ENCODE data around the gene LHPP. TPM values are rescaled to one million over a fixed set of nuclear protein-coding genes. Genes with fewer than 3 reads are reported as not detected.
A peak's percentile ranks its signal among the peaks of the same experiment; 100 is the strongest.

Gene LHPP
- total RNA-seq, 2 experiments from 2014 or later, result 7.8 to 8.2 TPM

- Mint-ChIP-seq H3K9me3 (no peaks in the 10 kb centered on the region), H3K4me3 (peak overlapping the region; percentile 3), H3K27me3 (no peaks in the 10 kb centered on the region), H3K36me3 (no peaks in the 10 kb centered on the region), H3K4me1 (peaks cover 72% of the 10 kb centered on the region), H3K27ac (no peak overlapping the region)
- DNase-seq, result peak; percentile 70
Measured at GRCh38 chr10:124650820-124651401, 189.3 kb downstream of the LHPP start.

- peaks cover 68% of the 10 kb centered on the region for H3K4me1 Mint-ChIP-seq
- H3K9me3 Mint-ChIP-seq, result no peaks in the 10 kb centered on the region
- H3K27me3 Mint-ChIP-seq, result no peaks in the 10 kb centered on the region
- no peak overlapping the region for H3K4me3 Mint-ChIP-seq
- DNase-seq, result no peak
- no peaks in the 10 kb centered on the region for H3K36me3 Mint-ChIP-seq
- no peak overlapping the region for H3K27ac Mint-ChIP-seq
Measured at GRCh38 chr10:124651402-124651891, 189.8 kb downstream of the LHPP start.

GRCh38 chr10:124652200-124652599, 190.6 kb downstream of the LHPP start:
- Mint-ChIP-seq H3K27ac (no peak overlapping the region), H3K9me3 (no peaks in the 10 kb centered on the region), H3K4me1 (peaks cover 62% of the 10 kb centered on the region)

GRCh38 chr10:124652701-124653100, 191.1 kb downstream of the LHPP start:
- Mint-ChIP-seq H3K9me3 (no peaks in the 10 kb centered on the region), H3K36me3 (no peaks in the 10 kb centered on the region), H3K27me3 (no peaks in the 10 kb centered on the region), H3K27ac (no peak overlapping the region), H3K4me3 (no peak overlapping the region), H3K4me1 (peaks cover 61% of the 10 kb centered on the region)
- DNase-seq, result no peak

More at GRCh38 chr10:124652200-124652599, 190.6 kb downstream of the LHPP start:
- no peak for DNase-seq
- no peak overlapping the region for H3K4me3 Mint-ChIP-seq
- H3K36me3 Mint-ChIP-seq, result no peaks in the 10 kb centered on the region
- H3K27me3 Mint-ChIP-seq, result no peaks in the 10 kb centered on the region

- Mint-ChIP-seq H3K36me3 (no peaks in the 10 kb centered on the region), H3K4me3 (no peak overlapping the region), H3K4me1 (peaks cover 61% of the 10 kb centered on the region), H3K9me3 (no peaks in the 10 kb centered on the region), H3K27me3 (no peaks in the 10 kb centered on the region), H3K27ac (no peak overlapping the region)
- DNase-seq, result no peak
Measured at GRCh38 chr10:124653311-124653710, 191.7 kb downstream of the LHPP start.

GRCh38 chr10:124653811-124654651, 192.4 kb downstream of the LHPP start:
- no peaks in the 10 kb centered on the region for H3K27me3 Mint-ChIP-seq
- H3K27ac Mint-ChIP-seq, result no peak overlapping the region
- H3K9me3 Mint-ChIP-seq, result no peaks in the 10 kb centered on the region
- peaks cover 60% of the 10 kb centered on the region for H3K4me1 Mint-ChIP-seq
- H3K4me3 Mint-ChIP-seq, result no peak overlapping the region
- no peak for DNase-seq
- no peaks in the 10 kb centered on the region for H3K36me3 Mint-ChIP-seq

- H3K36me3 Mint-ChIP-seq, result no peaks in the 10 kb centered on the region
- no peaks in the 10 kb centered on the region for H3K27me3 Mint-ChIP-seq
- no peak overlapping the region for H3K4me3 Mint-ChIP-seq
- H3K9me3 Mint-ChIP-seq, result no peaks in the 10 kb centered on the region
- no peak overlapping the region for H3K27ac Mint-ChIP-seq
- DNase-seq, result no peak
- peaks cover 60% of the 10 kb centered on the region for H3K4me1 Mint-ChIP-seq
Measured at GRCh38 chr10:124654686-124655085, 193.1 kb downstream of the LHPP start.

- Mint-ChIP-seq H3K27me3 (no peaks in the 10 kb centered on the region), H3K36me3 (no peaks in the 10 kb centered on the region), H3K27ac (no peak overlapping the region)
Measured at GRCh38 chr10:124655191-124656112, 193.8 kb downstream of the LHPP start.

GRCh38 chr10:124656113-124656490, 194.5 kb downstream of the LHPP start:
- Mint-ChIP-seq H3K9me3 (no peaks in the 10 kb centered on the region), H3K27ac (no peak overlapping the region), H3K4me3 (no peak overlapping the region), H3K27me3 (no peaks in the 10 kb centered on the region), H3K36me3 (no peaks in the 10 kb centered on the region), H3K4me1 (peaks cover 50% of the 10 kb centered on the region)
- DNase-seq, result no peak

More at GRCh38 chr10:124655191-124656112, 193.8 kb downstream of the LHPP start:
- no peak for DNase-seq
- Mint-ChIP-seq H3K9me3 (no peaks in the 10 kb centered on the region), H3K4me3 (no peak overlapping the region), H3K4me1 (peaks cover 56% of the 10 kb centered on the region)

- Mint-ChIP-seq H3K36me3 (no peaks in the 10 kb centered on the region), H3K9me3 (no peaks in the 10 kb centered on the region), H3K27me3 (no peaks in the 10 kb centered on the region), H3K4me1 (peaks cover 45% of the 10 kb centered on the region), H3K27ac (no peak overlapping the region), H3K4me3 (no peak overlapping the region)
- DNase-seq, result no peak
Measured at GRCh38 chr10:124656541-124656940, 194.9 kb downstream of the LHPP start.

- Mint-ChIP-seq H3K9me3 (no peaks in the 10 kb centered on the region), H3K4me3 (no peak overlapping the region), H3K27ac (no peak overlapping the region), H3K36me3 (no peaks in the 10 kb centered on the region), H3K4me1 (peaks cover 39% of the 10 kb centered on the region), H3K27me3 (no peaks in the 10 kb centered on the region)
- DNase-seq, result no peak
Measured at GRCh38 chr10:124657806-124658205, 196.2 kb downstream of the LHPP start.

- Mint-ChIP-seq H3K4me1 (peaks cover 39% of the 10 kb centered on the region), H3K4me3 (no peak overlapping the region), H3K27ac (no peak overlapping the region)
Measured at GRCh38 chr10:124658591-124659242, 197.1 kb downstream of the LHPP start.

GRCh38 chr10:124659380-124659779, 197.8 kb downstream of the LHPP start:
- no peaks in the 10 kb centered on the region for H3K9me3 Mint-ChIP-seq
- no peak overlapping the region for H3K4me3 Mint-ChIP-seq
- no peaks in the 10 kb centered on the region for H3K27me3 Mint-ChIP-seq
- no peak overlapping the region for H3K27ac Mint-ChIP-seq
- DNase-seq, result no peak
- H3K4me1 Mint-ChIP-seq, result peaks cover 36% of the 10 kb centered on the region
- peaks cover 2% of the 10 kb centered on the region for H3K36me3 Mint-ChIP-seq

More at GRCh38 chr10:124658591-124659242, 197.1 kb downstream of the LHPP start:
- H3K36me3 Mint-ChIP-seq, result peaks cover 2% of the 10 kb centered on the region
- no peak for DNase-seq
- no peaks in the 10 kb centered on the region for H3K27me3 Mint-ChIP-seq
- no peaks in the 10 kb centered on the region for H3K9me3 Mint-ChIP-seq

- Mint-ChIP-seq H3K27me3 (no peaks in the 10 kb centered on the region), H3K9me3 (no peaks in the 10 kb centered on the region), H3K4me3 (no peak overlapping the region), H3K27ac (no peak overlapping the region), H3K4me1 (peaks cover 33% of the 10 kb centered on the region), H3K36me3 (peaks cover 2% of the 10 kb centered on the region)
- no peak for DNase-seq
Measured at GRCh38 chr10:124660404-124661125, 198.9 kb downstream of the LHPP start.

All from activated naive CD8-positive, alpha-beta T cell treated with anti-CD3 and anti-CD28 coated beads for 36 hours (primary cell).